H9 (cell line): ENCODE data around the gene B3GNT5. TPM values are rescaled to one million over a fixed set of nuclear protein-coding genes. Genes with fewer than 3 reads are reported as not detected.

ENCODE experiments used
- DNase-seq: peaks from one replicate; pipeline ENCODE4 v3.0.0-alpha.2; 2017
- H2AFZ ChIP-seq: one replicate; pipeline ENCODE4 v1.6.1; 2013; ENCODE audit warnings: mild to moderate bottlenecking, low read length, control low read depth, moderate library complexity
- H2AK5ac ChIP-seq: 2 replicates; pipeline ENCODE4 v1.6.1; 2013; ENCODE audit warnings: low read length, control low read depth, mixed read lengths; ENCODE audit not compliant: insufficient read length
- H2BK120ac ChIP-seq: one replicate; pipeline ENCODE4 v1.6.1; 2013; ENCODE audit warnings: low read depth, mild to moderate bottlenecking, low read length, control low read depth, inconsistent platforms; ENCODE audit not compliant: poor library complexity, severe bottlenecking
- H2BK12ac ChIP-seq: 2 replicates; pipeline ENCODE4 v1.6.1; 2013; ENCODE audit warnings: low read length, control low read depth, mixed read lengths, low read depth; ENCODE audit not compliant: insufficient read length
- H2BK15ac ChIP-seq: 2 replicates; pipeline ENCODE4 v1.6.1; 2013; ENCODE audit warnings: low read depth, low read length, control low read depth
- H2BK20ac ChIP-seq: one replicate; pipeline ENCODE4 v1.6.1; 2013; ENCODE audit warnings: low read depth, mild to moderate bottlenecking, low read length, control low read depth, inconsistent platforms; ENCODE audit not compliant: poor library complexity, severe bottlenecking
- H2BK5ac ChIP-seq: 2 replicates; pipeline ENCODE4 v1.6.1; 2013; ENCODE audit warnings: low read length, control low read depth, mixed read lengths; ENCODE audit not compliant: insufficient read length
- H3K14ac ChIP-seq: 2 replicates; pipeline ENCODE4 v1.6.1; 2013; ENCODE audit warnings: low read length, control low read depth; ENCODE audit not compliant: insufficient read depth
- H3K18ac ChIP-seq: 2 replicates; pipeline ENCODE4 v1.6.1; 2013; ENCODE audit warnings: low read depth, mild to moderate bottlenecking, mixed read lengths, low read length, control low read depth; ENCODE audit not compliant: insufficient read length
- H3K23ac ChIP-seq: 2 replicates; pipeline ENCODE4 v1.6.1; 2013; ENCODE audit warnings: low read length, control low read depth, mixed read lengths, low read depth; ENCODE audit not compliant: insufficient read length
- H3K23me2 ChIP-seq: 2 replicates; pipeline ENCODE4 v1.6.1; 2013; ENCODE audit warnings: low read depth, mild to moderate bottlenecking, mixed read lengths, low read length, control low read depth; ENCODE audit not compliant: insufficient read length, poor library complexity, severe bottlenecking
- H3K27ac ChIP-seq: 2 replicates; pipeline ENCODE4 v1.5.1; 2013; ENCODE audit warnings: low read length, control low read depth, mixed read lengths, low read depth; ENCODE audit not compliant: insufficient read length
- H3K27me3 ChIP-seq: 2 replicates; pipeline ENCODE4 v1.6.1; 2013; ENCODE audit warnings: low read length, control low read depth, inconsistent platforms; ENCODE audit not compliant: insufficient read depth
- H3K4ac ChIP-seq: 2 replicates; pipeline ENCODE4 v1.6.1; 2013; ENCODE audit warnings: low read depth, mild to moderate bottlenecking, control low read depth, inconsistent platforms, low read length, moderate library complexity
- H3K4me1 ChIP-seq: 2 replicates; pipeline ENCODE4 v1.6.1; 2013; ENCODE audit warnings: low read length, control low read depth, inconsistent platforms; ENCODE audit not compliant: insufficient read depth
- H3K4me2 ChIP-seq: 2 replicates; pipeline ENCODE4 v1.6.1; 2013; ENCODE audit warnings: low read length, control low read depth, mixed read lengths; ENCODE audit not compliant: insufficient read length, insufficient read depth
- H3K56ac ChIP-seq: 2 replicates; pipeline ENCODE4 v1.6.1; 2013; ENCODE audit warnings: low read depth, mild to moderate bottlenecking, mixed read lengths, low read length, control low read depth; ENCODE audit not compliant: insufficient read length
- H3K79me1 ChIP-seq: 2 replicates; pipeline ENCODE4 v1.6.1; 2013; ENCODE audit warnings: low read depth, mild to moderate bottlenecking, moderate library complexity, low read length, control low read depth, inconsistent platforms; ENCODE audit not compliant: insufficient read depth, poor library complexity, severe bottlenecking
- H3K79me2 ChIP-seq: 2 replicates; pipeline ENCODE4 v1.6.1; 2013; ENCODE audit warnings: low read length, control low read depth, inconsistent platforms; ENCODE audit not compliant: insufficient read depth
- H3K9ac ChIP-seq: 2 replicates; pipeline ENCODE4 v1.6.1; 2013; ENCODE audit warnings: low read length, control low read depth, mixed read lengths; ENCODE audit not compliant: insufficient read length; ENCODE audit errors: extremely low read depth
- H3K9me3 ChIP-seq: one replicate; pipeline ENCODE4 v1.6.1; 2013; ENCODE audit warnings: low read depth, low read length, inconsistent platforms; ENCODE audit not compliant: control insufficient read depth
- H3T11ph ChIP-seq: one replicate; pipeline ENCODE4 v1.6.1; 2013; ENCODE audit warnings: mild to moderate bottlenecking, low read length, control low read depth, inconsistent platforms
- H4K20me1 ChIP-seq: one replicate; pipeline ENCODE4 v1.6.1; 2013; ENCODE audit not compliant: control insufficient read depth, insufficient read length, insufficient read depth
- H4K5ac ChIP-seq: 2 replicates; pipeline ENCODE4 v1.6.1; 2013; ENCODE audit warnings: low read depth, mild to moderate bottlenecking, mixed read lengths, low read length, control low read depth; ENCODE audit not compliant: insufficient read length
- H4K8ac ChIP-seq: replicated peaks from 2 replicates; pipeline ENCODE4 v1.6.1; 2013; ENCODE audit warnings: low read length, control low read depth, mixed read lengths, low read depth; ENCODE audit not compliant: insufficient read length
- H4K91ac ChIP-seq: 2 replicates; pipeline ENCODE4 v1.6.1; 2013; ENCODE audit warnings: low read depth, mild to moderate bottlenecking, moderate library complexity, mixed read lengths, low read length, control low read depth; ENCODE audit not compliant: insufficient read length
- H3K27ac Mint-ChIP-seq, 3 experiments: 2 replicates in 2 of 3; 3 replicates in 1 of 3; pipeline ENCODE4 v1.8.0; 2020 to 2021; ENCODE audit warnings: mixed read lengths in 3 of 3, mild to moderate bottlenecking in 1 of 3, moderate library complexity in 1 of 3
- H3K27me3 Mint-ChIP-seq: 2 replicates; pipeline ENCODE4 v1.8.0; 2021; ENCODE audit warnings: low read depth, mild to moderate bottlenecking, moderate library complexity, mixed read lengths
- H3K36me3 Mint-ChIP-seq, 3 experiments: 2 replicates in 2 of 3; 3 replicates in 1 of 3; pipeline ENCODE4 v1.8.0; 2020 to 2021; ENCODE audit warnings: low read depth in 3 of 3, mixed read lengths in 3 of 3; ENCODE audit not compliant: insufficient read depth in 1 of 3
- H3K4me1 Mint-ChIP-seq, 2 experiments: 2 replicates each; pipeline ENCODE4 v1.8.0; 2020; ENCODE audit warnings: mixed read lengths in 2 of 2
- H3K4me3 Mint-ChIP-seq, 2 experiments: 2 replicates in 1 of 2; 3 replicates in 1 of 2; pipeline ENCODE4 v1.8.0; 2020 to 2021; ENCODE audit warnings: mild to moderate bottlenecking in 2 of 2, mixed read lengths in 2 of 2, moderate library complexity in 1 of 2
- H3K9me3 Mint-ChIP-seq, 2 experiments: 2 replicates in 1 of 2; 3 replicates in 1 of 2; pipeline ENCODE4 v1.8.0; 2020; ENCODE audit warnings: mild to moderate bottlenecking in 2 of 2, mixed read lengths in 2 of 2, moderate library complexity in 1 of 2
- WGBS: extraction: QIAGEN DNeasy Blood & Tissue Kit; methylation state at CpG from one replicate; pipeline ENCODE4 v1.1.7; 2013; ENCODE audit warnings: missing lambda C conversion rate, low lambda C conversion rate, mixed read lengths; ENCODE audit not compliant: insufficient read length; ENCODE audit errors: extremely low coverage; 5-methylcytosine and 5-hydroxymethylcytosine counted together
- total RNA-seq: library from RNA; stranded (reverse); gene quantifications from 2 replicates; pipeline ENCODE4 v1.2.1, GENCODE V29; 2021
- TF ChIP-seq, protein P1 (sequence below): fragments of 200-600 bp; sonication (generic); conservative IDR thresholded peaks from 3 replicates; pipeline ENCODE4 v1.8.0; 2021; ENCODE audit warnings: antibody characterized with exemption, mild to moderate bottlenecking

The B3GNT5 gene
- total RNA-seq, 1 experiment from 2014 or later, result 7.3 TPM

DNA sequence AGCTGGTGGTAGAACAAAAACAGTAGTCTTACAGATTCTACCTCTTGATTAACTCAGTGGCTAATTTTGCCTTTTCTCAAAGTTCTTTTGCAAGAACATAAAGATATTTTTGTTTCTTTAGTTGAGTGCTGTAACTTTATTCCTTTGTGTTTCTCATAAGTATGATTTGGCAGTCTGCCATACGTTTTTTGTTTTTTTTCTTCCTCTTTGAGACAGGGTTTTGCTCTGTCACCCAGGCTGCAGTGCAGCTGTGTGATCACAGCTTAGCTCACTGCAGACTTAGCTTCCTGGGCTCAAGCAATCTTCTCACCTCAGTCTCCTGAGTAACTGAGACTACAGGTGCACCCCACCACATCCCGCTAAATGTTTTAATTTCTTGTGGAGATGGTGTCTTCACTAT, 22.4 kb downstream of the B3GNT5 start:
- no peak overlapping the region for H3K23ac ChIP-seq
- no peak overlapping the region for H3K27ac ChIP-seq
- no peak overlapping the region for H2BK15ac ChIP-seq
- Mint-ChIP-seq H3K4me3 (no peak overlapping the region), H3K27me3 (no peaks in the 10 kb centered on the region), H3K4me1 (no peaks in the 10 kb centered on the region), H3K27ac (no peak overlapping the region; a peak in 1 of 7 replicates), H3K36me3 (peaks cover 0 to 3% (median under 1%) of the 10 kb centered on the region in 3 experiments; a peak in 2 of 7 replicates), H3K9me3 (no peaks in the 10 kb centered on the region)
- no peak overlapping the region for H3K4me2 ChIP-seq
- H3K9ac ChIP-seq, result no peak overlapping the region
- H3K14ac ChIP-seq, result no peak overlapping the region
- H3K4me1 ChIP-seq, result no peaks in the 10 kb centered on the region
- no peaks in the 10 kb centered on the region for H3K79me2 ChIP-seq
- H3T11ph ChIP-seq, result no peak overlapping the region
- H3K9me3 ChIP-seq, result no peaks in the 10 kb centered on the region
- H4K91ac ChIP-seq, result no peak overlapping the region
- no peak overlapping the region for H2BK5ac ChIP-seq
- no peaks in the 10 kb centered on the region for H3K27me3 ChIP-seq
- H2BK120ac ChIP-seq, result no peak overlapping the region
- DNase-seq, result no peak
- H4K5ac ChIP-seq, result no peak overlapping the region
- no peaks in the 10 kb centered on the region for H4K20me1 ChIP-seq
- no peak overlapping the region for H2AK5ac ChIP-seq
- no peak overlapping the region for H2BK12ac ChIP-seq
- H2AFZ ChIP-seq, result no peak overlapping the region
- TF ChIP-seq, protein P1, sequence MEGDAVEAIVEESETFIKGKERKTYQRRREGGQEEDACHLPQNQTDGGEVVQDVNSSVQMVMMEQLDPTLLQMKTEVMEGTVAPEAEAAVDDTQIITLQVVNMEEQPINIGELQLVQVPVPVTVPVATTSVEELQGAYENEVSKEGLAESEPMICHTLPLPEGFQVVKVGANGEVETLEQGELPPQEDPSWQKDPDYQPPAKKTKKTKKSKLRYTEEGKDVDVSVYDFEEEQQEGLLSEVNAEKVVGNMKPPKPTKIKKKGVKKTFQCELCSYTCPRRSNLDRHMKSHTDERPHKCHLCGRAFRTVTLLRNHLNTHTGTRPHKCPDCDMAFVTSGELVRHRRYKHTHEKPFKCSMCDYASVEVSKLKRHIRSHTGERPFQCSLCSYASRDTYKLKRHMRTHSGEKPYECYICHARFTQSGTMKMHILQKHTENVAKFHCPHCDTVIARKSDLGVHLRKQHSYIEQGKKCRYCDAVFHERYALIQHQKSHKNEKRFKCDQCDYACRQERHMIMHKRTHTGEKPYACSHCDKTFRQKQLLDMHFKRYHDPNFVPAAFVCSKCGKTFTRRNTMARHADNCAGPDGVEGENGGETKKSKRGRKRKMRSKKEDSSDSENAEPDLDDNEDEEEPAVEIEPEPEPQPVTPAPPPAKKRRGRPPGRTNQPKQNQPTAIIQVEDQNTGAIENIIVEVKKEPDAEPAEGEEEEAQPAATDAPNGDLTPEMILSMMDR, result no peak
- H3K23me2 ChIP-seq, result no peaks in the 10 kb centered on the region
- no peak overlapping the region for H3K4ac ChIP-seq
- WGBS, result no CpG with 5 or more reads among the region's 2 CpGs
- no peak overlapping the region for H3K56ac ChIP-seq
- H4K8ac ChIP-seq, result no peak overlapping the region
- no peak overlapping the region for H2BK20ac ChIP-seq
- H3K18ac ChIP-seq, result no peak overlapping the region
- no peaks in the 10 kb centered on the region for H3K79me1 ChIP-seq
